ENCODE results near the gene YTHDF2.

- TF ChIP-seq SIRT6 (IDR thresholded peaks at IDR 0.05; ENCODE audit: low read depth, low read length) (no peak), ZNF324 (CRISPR knock-in tag; IDR thresholded peaks at IDR 0.05) (no peak), POLR2AphosphoS5 (IDR thresholded peaks at IDR 0.05; ENCODE audit: control insufficient read depth, insufficient read depth, low read depth, low read length) (peak; percentile 70), LEF1 (IDR thresholded peaks at IDR 0.05) (no peak), SMARCE1 (IDR thresholded peaks at IDR 0.05) (no peak), SMARCC2 (IDR thresholded peaks at IDR 0.05; ENCODE audit: low read depth) (no peak), CTCF (IDR thresholded peaks at IDR 0.05 in 2 of 3, conservative IDR thresholded peaks at IDR 0.05 in 1 of 3; ENCODE audit: insufficient read depth in 2 of 3, low read depth in 1 of 3, low read length in 3 of 3) (no peak), KDM1A (IDR thresholded peaks at IDR 0.05) (no peak), FOS (IDR thresholded peaks at IDR 0.05; ENCODE audit: extremely low read depth, insufficient read length) (no peak), POLR2A (conservative IDR thresholded peaks at IDR 0.05) (peak; percentile 15)
Measured at GRCh38 chr1:28735961-28736449, 735 bp upstream of the YTHDF2 start.
